ENCODE data around the gene MAML2. TPM values are rescaled to one million over a fixed set of nuclear protein-coding genes. Genes with fewer than 3 reads are reported as not detected.

The MAML2 gene
- total and polyA plus RNA-seq, 7 donors: 2.8 to 20.7 (median 11.8) TPM

DNA sequence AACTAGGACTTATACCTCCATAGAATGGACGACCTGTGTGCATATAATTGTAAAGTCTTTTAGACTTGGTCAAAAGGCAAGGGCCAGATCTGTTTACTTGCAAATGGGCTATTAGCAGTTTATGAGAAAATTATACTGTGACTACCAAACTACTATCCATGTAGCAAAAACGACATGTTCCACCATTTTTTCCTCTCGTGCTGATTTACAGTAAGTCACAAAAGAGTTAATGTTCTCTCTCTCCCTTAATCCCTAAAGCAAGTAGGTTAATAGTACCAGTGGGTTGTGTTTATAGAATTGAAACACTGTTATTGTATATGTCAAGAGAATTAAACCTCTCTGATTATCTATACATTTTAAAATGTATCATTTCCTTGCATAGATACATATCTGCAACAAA, 147.3 kb downstream of the MAML2 start:
- TF ChIP-seq POLR2A (IDR thresholded peaks at IDR 0.05): no peak
- Histone ChIP-seq H3K36me3 (no peaks in the 10 kb centered on the region), H3K9me3 (no peaks in the 10 kb centered on the region), H3K27ac (no peak overlapping the region), H3K4me3 (no peak overlapping the region), H3K4me1 (peaks cover 0 to 17% (median 13%) of the 10 kb centered on the region in 4 donors), H3K27me3 (no peaks in the 10 kb centered on the region)
- no peak for DNase-seq
- intact Hi-C loops (cut with DNase I): loop anchor here (10.0 kb wide), 1 partner anchor 81 kb away; no protein-coding TSS in a partner anchor
- WGBS, 2 donors: 94% methylated on average over 3 of the region's 3 CpGs

GRCh38 chr11:96194581-96195374, 148.2 kb downstream of the MAML2 start:
- 16 to 35% methylated on average over 1 of the region's 1 CpG for WGBS, 2 donors
- Histone ChIP-seq H3K9me3 (no peaks in the 10 kb centered on the region), H3K27me3 (no peaks in the 10 kb centered on the region), H3K36me3 (no peaks in the 10 kb centered on the region), H3K4me1 (peaks cover 0 to 8% (median 6%) of the 10 kb centered on the region in 4 donors), H3K27ac (no peak overlapping the region), H3K4me3 (no peak overlapping the region)
- no peak for DNase-seq
- intact Hi-C loops (cut with DNase I): loop anchor here (10.0 kb wide), 1 partner anchor 80 kb away; no protein-coding TSS in a partner anchor
- no peak for TF ChIP-seq POLR2A (IDR thresholded peaks at IDR 0.05)
- TF ChIP-seq, protein P1, sequence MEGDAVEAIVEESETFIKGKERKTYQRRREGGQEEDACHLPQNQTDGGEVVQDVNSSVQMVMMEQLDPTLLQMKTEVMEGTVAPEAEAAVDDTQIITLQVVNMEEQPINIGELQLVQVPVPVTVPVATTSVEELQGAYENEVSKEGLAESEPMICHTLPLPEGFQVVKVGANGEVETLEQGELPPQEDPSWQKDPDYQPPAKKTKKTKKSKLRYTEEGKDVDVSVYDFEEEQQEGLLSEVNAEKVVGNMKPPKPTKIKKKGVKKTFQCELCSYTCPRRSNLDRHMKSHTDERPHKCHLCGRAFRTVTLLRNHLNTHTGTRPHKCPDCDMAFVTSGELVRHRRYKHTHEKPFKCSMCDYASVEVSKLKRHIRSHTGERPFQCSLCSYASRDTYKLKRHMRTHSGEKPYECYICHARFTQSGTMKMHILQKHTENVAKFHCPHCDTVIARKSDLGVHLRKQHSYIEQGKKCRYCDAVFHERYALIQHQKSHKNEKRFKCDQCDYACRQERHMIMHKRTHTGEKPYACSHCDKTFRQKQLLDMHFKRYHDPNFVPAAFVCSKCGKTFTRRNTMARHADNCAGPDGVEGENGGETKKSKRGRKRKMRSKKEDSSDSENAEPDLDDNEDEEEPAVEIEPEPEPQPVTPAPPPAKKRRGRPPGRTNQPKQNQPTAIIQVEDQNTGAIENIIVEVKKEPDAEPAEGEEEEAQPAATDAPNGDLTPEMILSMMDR (IDR thresholded peaks at IDR 0.05): no peak
- no peak for TF ChIP-seq EP300 (IDR thresholded peaks at IDR 0.05)
- TF ChIP-seq POLR2AphosphoS5 (IDR thresholded peaks at IDR 0.05): no peak

- WGBS, 2 donors: 84 to 92% methylated on average over 4 of the region's 4 CpGs
- Histone ChIP-seq H3K27me3 (no peaks in the 10 kb centered on the region), H3K9me3 (no peaks in the 10 kb centered on the region), H3K36me3 (no peaks in the 10 kb centered on the region), H3K27ac (no peak overlapping the region), H3K4me3 (no peak overlapping the region), H3K4me1 (peaks cover 0 to 10% (median 3%) of the 10 kb centered on the region in 4 donors)
- no peak for DNase-seq
- intact Hi-C loops (cut with DNase I): loop anchor here (10.0 kb wide), 1 partner anchor 79 kb away; no protein-coding TSS in a partner anchor
- TF ChIP-seq EP300 (IDR thresholded peaks at IDR 0.05) (no peak), POLR2A (IDR thresholded peaks at IDR 0.05) (no peak)
These were observed 149.1 kb downstream of the MAML2 start for GRCh38 chr11:96193745-96194443.

DNA sequence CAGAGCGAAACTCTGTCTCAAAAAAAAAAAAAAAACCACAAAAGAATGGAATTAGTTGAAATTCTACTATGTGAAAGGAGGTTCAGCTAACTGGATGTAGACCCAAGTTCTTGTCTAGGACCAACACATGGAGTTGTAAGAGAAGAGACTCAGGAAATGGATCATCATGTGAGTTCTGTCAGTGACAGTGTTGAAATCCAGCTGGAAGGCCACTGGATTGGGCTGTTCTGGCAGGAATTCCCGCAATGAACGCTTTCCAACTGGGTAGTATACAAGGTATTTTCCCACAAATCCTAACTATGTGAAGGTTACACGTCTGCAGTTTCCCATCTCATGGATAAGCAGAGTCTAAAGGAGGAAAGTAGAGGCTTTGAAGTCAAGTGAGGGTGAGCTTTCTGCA, 151.2 kb downstream of the MAML2 start:
- H3K27ac ChIP-seq: no peak overlapping the region
- intact Hi-C loops (cut with DNase I): loop anchor here (10.0 kb wide), 1 partner anchor 77 kb away; no protein-coding TSS in a partner anchor
- peaks cover 0 to 24% (median 14%) of the 10 kb centered on the region in 4 donors for H3K4me1 ChIP-seq
- no peak for TF ChIP-seq POLR2A (IDR thresholded peaks at IDR 0.05)
- TF ChIP-seq POLR2AphosphoS5 (IDR thresholded peaks at IDR 0.05): no peak
- TF ChIP-seq EP300 (IDR thresholded peaks at IDR 0.05): no peak
- TF ChIP-seq, protein P1 (IDR thresholded peaks at IDR 0.05): no peak
- no peaks in the 10 kb centered on the region for H3K27me3 ChIP-seq
- H3K9me3 ChIP-seq: no peaks in the 10 kb centered on the region
- H3K36me3 ChIP-seq: no peaks in the 10 kb centered on the region
- DNase-seq: no peak
- no peak overlapping the region for H3K4me3 ChIP-seq
- WGBS, 2 donors: 91 to 92% methylated on average over 4 of the region's 4 CpGs

GRCh38 chr11:96189351-96189750, 153.6 kb downstream of the MAML2 start:
- H3K36me3 ChIP-seq: no peaks in the 10 kb centered on the region
- H3K27ac ChIP-seq: no peak overlapping the region
- WGBS, 2 donors: 77 to 88% methylated on average over 1 of the region's 1 CpG
- TF ChIP-seq, protein P1 (IDR thresholded peaks at IDR 0.05): no peak
- no peak for TF ChIP-seq EP300 (IDR thresholded peaks at IDR 0.05)
- TF ChIP-seq POLR2AphosphoS5 (IDR thresholded peaks at IDR 0.05): no peak
- no peak for TF ChIP-seq POLR2A (IDR thresholded peaks at IDR 0.05)
- peaks cover 0 to 23% (median 14%) of the 10 kb centered on the region in 4 donors for H3K4me1 ChIP-seq
- H3K27me3 ChIP-seq: no peaks in the 10 kb centered on the region
- DNase-seq: no peak
- H3K4me3 ChIP-seq: no peak overlapping the region
- H3K9me3 ChIP-seq: no peaks in the 10 kb centered on the region
- intact Hi-C loops (cut with DNase I): no loop called here
